Psoas muscle (tissue), 8 donors: ENCODE data around the gene TPRN. TPM values are rescaled to one million over a fixed set of nuclear protein-coding genes. Genes with fewer than 3 reads are reported as not detected.

Source experiments
- ATAC-seq, 4 donors: fragments of 200-7000 bp; cut with Tn5 transposase; one replicate each; pipeline ENCODE4 v1.9.1; 2020; ENCODE audit warnings: moderate library complexity in 3 of 4, mild to moderate bottlenecking in 2 of 4
- DNase-seq, 2 donors: peaks; one replicate each; pipeline ENCODE4 v3.0.0-alpha.2; 2020
- H3K27ac ChIP-seq: fragments of 200-600 bp; one replicate; pipeline ENCODE4 v1.8.0; 2022
- H3K27me3 ChIP-seq, 3 donors: fragments of 200-600 bp in 1 of 3; one replicate each; pipeline versions ENCODE4 v1.6.1 to v1.8.0; 2013 to 2022; ENCODE audit warnings: low read length in 2 of 3, mild to moderate bottlenecking in 2 of 3, moderate library complexity in 1 of 3; ENCODE audit not compliant: insufficient read depth in 3 of 3
- H3K36me3 ChIP-seq, 2 donors: fragments of 200-600 bp in 1 of 2; one replicate each; pipeline versions ENCODE4 v1.6.1 to v1.8.0; 2013 to 2022; ENCODE audit warnings: low read depth in 1 of 2, mild to moderate bottlenecking in 1 of 2, moderate library complexity in 1 of 2; ENCODE audit not compliant: insufficient read depth in 1 of 2
- H3K4me1 ChIP-seq: fragments of 200-600 bp; one replicate; pipeline ENCODE4 v1.8.0; 2022
- H3K4me3 ChIP-seq: fragments of 200-600 bp; one replicate; pipeline ENCODE4 v1.8.0; 2022; ENCODE audit warnings: mild to moderate bottlenecking
- H3K9me3 ChIP-seq: fragments of 200-600 bp; one replicate; pipeline ENCODE4 v1.8.0; 2022
- WGBS, 3 donors: extraction: QIAGEN DNeasy Blood & Tissue Kit; methylation state at CpG; one replicate each; pipeline versions ENCODE4 v1.1.6 to v1.1.7; 2013; 5-methylcytosine and 5-hydroxymethylcytosine counted together
- intact Hi-C, 2 donors: fragments of 100-400 bp; cut with DNase I; formaldehyde crosslinking; loops; one replicate each; pipeline versions ENCODE4 v1.11.0 to v1.14.2; 2022
- polyA plus RNA-seq, 3 donors: library from polyadenylated mRNA; stranded (reverse); fragments of 200-250 nt; gene quantifications; one replicate each; pipeline ENCODE4 v1.2.3, GENCODE V29; 2013
- total RNA-seq, 4 donors: library from RNA; stranded (reverse); fragmentation: NEBNext Ultra II Directional in 2 of 4; extraction: Animal tissue kit (Norgen Biotek cat#: 25700) in 2 of 4; gene quantifications; one replicate each; pipeline versions ENCODE4 v1.2.1 to v1.2.4, GENCODE V29; 2021 to 2023
- TF ChIP-seq, protein P1 (sequence below): fragments of 200-600 bp; IDR thresholded peaks from one replicate; pipeline ENCODE4 v1.8.0; 2022; ENCODE audit warnings: antibody characterized with exemption
- donor health status: healthy with polysubstance abuse.
- donor health status: DM: no; HTN: no; CAD: no; lungs with moderate emphysema.
- donor health status: Bipolar disorder and iron deficiency.
- donor health status: healthy.
- donor health status: DM: yes; HTN: yes; CAD: no.
- donor health status: DM: no; HTN: no; CAD: no.
- donor health status: DM: no; HTN: no; CAD: no.
- donor health status: DM: yes; HTN: yes; CAD: no.

TPRN gene
- total and polyA plus RNA-seq, 7 donors = 3.6 to 11.3 (median 8.6) TPM

DNA sequence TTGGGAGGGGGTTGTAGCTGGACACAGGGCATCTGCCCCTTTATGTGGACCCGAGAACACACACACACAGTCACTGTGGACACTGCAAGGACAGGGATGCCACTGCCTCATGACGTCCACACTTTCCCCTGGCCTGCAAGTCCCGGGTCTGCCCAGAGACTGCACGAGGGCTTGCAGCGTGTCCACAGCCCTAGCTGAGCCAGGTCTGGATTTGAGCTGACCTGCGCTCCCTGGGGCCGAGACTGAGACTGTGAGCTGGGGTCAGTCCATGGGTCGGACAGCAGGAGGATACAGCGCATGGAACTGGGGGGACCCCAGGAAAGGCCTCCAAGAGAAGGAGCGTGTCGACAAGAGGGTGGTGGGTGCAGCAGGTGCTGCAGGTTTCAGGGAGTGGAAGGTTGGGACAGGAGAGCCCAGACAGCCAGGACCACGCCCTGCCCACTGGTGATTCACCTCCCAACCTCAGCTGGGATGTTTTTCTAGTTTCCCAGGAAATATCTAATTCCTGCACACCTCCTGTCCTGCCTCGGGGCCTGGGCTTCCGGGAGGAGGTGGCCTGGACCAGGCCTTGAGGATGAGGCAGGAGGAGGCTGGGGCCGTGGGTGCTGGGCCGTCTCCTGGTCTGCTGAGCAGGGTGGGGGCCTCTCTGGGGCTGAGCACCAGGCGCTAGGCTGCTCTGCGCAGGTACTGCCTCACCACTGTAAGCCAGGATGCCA, 26.0 kb upstream of the TPRN start:
- ATAC-seq (no peak), DNase-seq (no peak)
- WGBS, 3 donors = 67 to 69% (median 68%) methylated on average over 17 to 18 of the region's 18 CpGs
- H3K4me1 ChIP-seq = peaks cover 11% of the 10 kb centered on the region
- peaks cover 0 to 32% (median 3%) of the 10 kb centered on the region in 3 donors for H3K27me3 ChIP-seq
- intact Hi-C loops = loop anchor here (2.0 to 5.0 kb wide), 3 partner anchors 39 to 108 kb away; partner anchors contain the start of genes ANAPC2 (in 1 of the 2) and SSNA1 (in 1 of the 2)
- TF ChIP-seq, protein P1, sequence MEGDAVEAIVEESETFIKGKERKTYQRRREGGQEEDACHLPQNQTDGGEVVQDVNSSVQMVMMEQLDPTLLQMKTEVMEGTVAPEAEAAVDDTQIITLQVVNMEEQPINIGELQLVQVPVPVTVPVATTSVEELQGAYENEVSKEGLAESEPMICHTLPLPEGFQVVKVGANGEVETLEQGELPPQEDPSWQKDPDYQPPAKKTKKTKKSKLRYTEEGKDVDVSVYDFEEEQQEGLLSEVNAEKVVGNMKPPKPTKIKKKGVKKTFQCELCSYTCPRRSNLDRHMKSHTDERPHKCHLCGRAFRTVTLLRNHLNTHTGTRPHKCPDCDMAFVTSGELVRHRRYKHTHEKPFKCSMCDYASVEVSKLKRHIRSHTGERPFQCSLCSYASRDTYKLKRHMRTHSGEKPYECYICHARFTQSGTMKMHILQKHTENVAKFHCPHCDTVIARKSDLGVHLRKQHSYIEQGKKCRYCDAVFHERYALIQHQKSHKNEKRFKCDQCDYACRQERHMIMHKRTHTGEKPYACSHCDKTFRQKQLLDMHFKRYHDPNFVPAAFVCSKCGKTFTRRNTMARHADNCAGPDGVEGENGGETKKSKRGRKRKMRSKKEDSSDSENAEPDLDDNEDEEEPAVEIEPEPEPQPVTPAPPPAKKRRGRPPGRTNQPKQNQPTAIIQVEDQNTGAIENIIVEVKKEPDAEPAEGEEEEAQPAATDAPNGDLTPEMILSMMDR = no peak
- H3K27ac ChIP-seq = no peak overlapping the region
- no peak overlapping the region for H3K4me3 ChIP-seq
- no peaks in the 10 kb centered on the region for H3K36me3 ChIP-seq
- no peaks in the 10 kb centered on the region for H3K9me3 ChIP-seq

DNA sequence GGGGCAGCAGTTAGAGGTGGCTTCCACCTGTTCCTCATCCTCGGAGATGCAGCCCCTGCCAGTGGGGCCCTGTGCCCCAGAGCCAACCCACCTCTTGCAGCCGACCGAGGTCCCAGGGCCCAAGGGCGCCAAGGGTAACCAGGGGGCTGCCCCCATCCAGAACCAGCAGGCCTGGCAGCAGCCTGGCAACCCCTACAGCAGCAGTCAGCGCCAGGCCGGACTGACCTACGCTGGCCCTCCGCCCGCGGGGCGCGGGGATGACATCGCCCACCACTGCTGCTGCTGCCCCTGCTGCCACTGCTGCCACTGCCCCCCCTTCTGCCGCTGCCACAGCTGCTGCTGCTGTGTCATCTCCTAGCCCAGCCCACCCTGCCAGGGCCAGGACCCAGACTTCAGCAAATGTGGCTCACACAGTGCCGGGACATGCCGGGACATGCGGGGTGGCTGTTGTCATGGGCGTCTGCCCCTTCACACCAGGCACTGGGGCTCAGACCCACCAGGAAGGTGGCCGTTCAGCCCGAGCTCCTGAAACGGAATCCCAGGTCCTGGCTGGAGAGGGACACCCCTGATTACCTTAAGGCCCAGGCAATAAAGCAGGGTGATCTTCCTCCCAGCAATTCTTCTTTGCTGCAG, 25.3 kb upstream of the TPRN start:
- no peak overlapping the region for H3K27ac ChIP-seq
- H3K36me3 ChIP-seq = no peaks in the 10 kb centered on the region
- peaks cover 11% of the 10 kb centered on the region for H3K4me1 ChIP-seq
- no peak for DNase-seq
- intact Hi-C loops = loop anchor here (2.0 to 5.0 kb wide), 3 partner anchors 39 to 107 kb away; partner anchors contain the start of genes ANAPC2 (in 1 of the 2) and SSNA1 (in 1 of the 2)
- TF ChIP-seq, protein P1 = no peak
- 47 to 55% (median 48%) methylated on average over 13 to 21 of the region's 21 CpGs for WGBS, 3 donors
- ATAC-seq = no peak
- H3K4me3 ChIP-seq = no peak overlapping the region
- H3K27me3 ChIP-seq = peaks cover 0 to 32% (median 0%) of the 10 kb centered on the region in 3 donors
- H3K9me3 ChIP-seq = no peaks in the 10 kb centered on the region

DNA sequence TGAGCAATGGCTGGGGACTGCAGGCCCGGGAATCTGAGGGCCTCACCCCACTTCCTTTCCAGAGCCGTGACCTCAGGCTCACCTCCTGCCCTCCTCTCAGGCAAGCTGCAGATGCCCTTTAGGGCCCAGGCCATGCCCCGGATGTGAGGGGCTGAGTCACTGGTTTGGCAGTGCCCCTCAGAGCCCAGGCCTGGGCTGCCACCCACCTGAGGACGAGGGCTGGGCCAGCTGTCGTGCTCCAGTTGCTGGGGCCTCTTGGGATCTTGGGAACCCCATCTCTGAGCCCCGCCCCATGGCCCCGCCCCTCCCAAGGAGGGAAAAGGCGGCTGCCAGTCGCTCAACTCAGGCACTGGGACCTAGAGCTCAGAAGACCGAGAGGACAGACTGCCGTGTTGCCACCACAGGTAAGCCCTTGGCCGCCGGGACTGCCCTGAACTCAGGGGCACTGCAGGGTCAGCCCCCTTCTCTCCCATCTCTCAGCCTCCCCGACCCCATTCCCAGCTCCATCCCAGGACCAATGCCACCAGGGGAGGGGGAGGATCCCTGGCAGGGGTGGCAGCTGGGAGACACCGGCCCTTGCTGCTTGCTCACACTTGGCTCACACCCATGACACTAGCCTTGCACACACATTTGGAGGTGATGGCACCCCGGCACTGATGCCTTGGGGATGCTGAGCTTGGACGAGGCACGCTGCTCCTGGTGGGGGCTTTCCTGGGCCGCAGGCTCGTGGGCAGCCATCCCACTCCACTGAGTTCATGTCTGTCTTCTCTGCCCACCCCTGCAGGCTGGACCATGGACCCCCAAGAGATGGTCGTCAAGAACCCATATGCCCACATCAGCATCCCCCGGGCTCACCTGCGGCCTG, 24.5 kb upstream of the TPRN start, which contains the start of gene CYSRT1:
Gene CYSRT1 (plus strand): TSS at position 345 of the 865 bp plus-strand sequence. CDS start 448 bp downstream, at position 793.
- 42 to 53% (median 45%) methylated on average over 23 of the region's 23 CpGs for WGBS, 3 donors
- Histone ChIP-seq H3K27me3 (peaks cover 0 to 28% (median 0%) of the 10 kb centered on the region in 3 donors), H3K36me3 (no peaks in the 10 kb centered on the region), H3K27ac (peak within 1 kb of the TSS; percentile 83), H3K9me3 (no peaks in the 10 kb centered on the region), H3K4me3 (peak within 1 kb of the TSS; percentile 76), H3K4me1 (peaks cover 11% of the 10 kb centered on the region)
- no peak for ATAC-seq
- TF ChIP-seq, protein P1 = no peak
- intact Hi-C loops = loop anchor here in 1 of 2 donors (5.0 kb wide), 1 partner anchor 38 kb away; the partner anchor contains the start of genes ANAPC2 and SSNA1
- DNase-seq = no peak
